ENCODE data around the gene SPEF2.
"Not testable (repeated sequence)": the region's sequence is repeated elsewhere in the genome, so short reads cannot be mapped to it uniquely, and the experiment has no call there.

The SPEF2 gene

GRCh38 chr5:35819668-35820067, 202.0 kb downstream of the SPEF2 start:
- DNase-seq (ENCODE audit: low read depth) = no peak

DNA sequence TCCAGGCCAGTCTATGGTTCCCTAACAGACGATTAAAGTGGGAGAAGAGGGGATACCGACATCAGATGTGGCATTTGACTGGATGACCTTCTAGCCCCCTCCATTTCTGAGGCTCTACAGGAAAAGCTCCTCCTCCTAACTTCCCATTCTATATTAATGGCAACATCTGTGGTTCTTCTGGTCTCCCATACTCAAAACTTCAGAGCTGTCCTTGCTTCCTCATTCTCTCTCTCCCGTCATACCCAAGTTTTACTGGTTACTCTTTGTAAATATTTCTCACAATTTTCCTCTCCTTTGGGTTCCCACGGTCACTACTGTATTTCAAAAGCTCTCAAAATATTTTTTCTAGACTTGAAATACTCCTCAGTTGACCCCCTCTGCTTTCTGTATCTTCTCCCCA, 203.1 kb downstream of the SPEF2 start:
- DNase-seq (ENCODE audit: low read depth) = no peak

- DNase-seq (ENCODE audit: low read depth) = no peak
These were observed 203.8 kb downstream of the SPEF2 start for GRCh38 chr5:35821513-35821912.

DNA sequence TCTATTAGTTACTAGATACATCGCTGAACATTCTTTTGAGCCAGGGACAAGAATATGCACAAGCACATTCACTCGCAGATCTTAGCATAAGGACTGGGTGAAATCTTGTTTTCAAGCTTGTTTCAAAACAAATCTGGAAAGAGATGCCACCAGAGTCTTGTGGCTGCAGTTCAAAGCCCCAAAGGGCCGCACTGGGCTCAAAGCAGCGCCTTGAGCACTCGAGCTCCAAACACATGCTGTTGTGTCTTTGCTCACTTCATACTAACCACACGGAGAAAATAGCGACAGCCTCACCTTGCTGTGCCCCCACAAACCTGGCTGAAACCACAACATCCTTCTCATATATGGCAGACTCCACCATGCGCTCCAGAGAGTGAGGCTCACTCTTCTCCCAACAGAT, 204.8 kb downstream of the SPEF2 start:
- DNase-seq (ENCODE audit: low read depth) = no peak

DNA sequence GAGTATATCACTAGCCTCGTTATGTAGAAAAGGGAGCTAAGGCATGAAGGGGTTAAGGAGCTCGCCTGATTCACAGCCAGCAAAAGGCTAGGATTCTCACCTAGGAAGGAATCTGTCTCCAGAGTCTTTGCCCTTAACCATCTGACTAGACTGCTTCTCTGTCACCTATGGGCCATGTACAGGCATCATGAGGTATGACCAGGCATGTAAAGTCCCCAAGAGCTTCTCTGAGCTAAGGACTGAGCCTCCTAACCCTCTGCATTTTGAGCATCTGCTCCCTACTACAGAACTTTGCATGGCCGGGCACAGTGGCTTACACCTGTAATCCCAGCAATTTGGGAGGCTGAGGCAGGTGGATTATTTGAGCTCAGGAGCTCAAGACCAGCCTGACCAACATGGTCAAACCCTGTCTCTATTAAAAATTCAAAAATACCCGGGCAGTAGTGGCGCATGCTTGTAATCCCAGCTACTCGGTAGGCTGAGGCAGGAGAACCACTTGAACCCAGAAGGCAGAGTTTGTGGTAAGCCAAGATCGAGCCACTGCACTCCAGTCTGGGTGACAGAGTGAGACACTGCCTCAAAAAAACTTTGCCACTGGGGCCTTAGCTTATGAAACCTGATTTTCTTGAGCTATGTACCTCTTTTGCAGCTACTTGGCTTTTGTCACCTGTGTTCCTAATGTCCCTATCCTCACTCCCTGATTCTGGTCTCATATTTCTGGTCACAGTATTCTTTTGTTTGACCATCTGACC, 205.9 kb downstream of the SPEF2 start:
- DNase-seq (ENCODE audit: low read depth) = no peak

DNA sequence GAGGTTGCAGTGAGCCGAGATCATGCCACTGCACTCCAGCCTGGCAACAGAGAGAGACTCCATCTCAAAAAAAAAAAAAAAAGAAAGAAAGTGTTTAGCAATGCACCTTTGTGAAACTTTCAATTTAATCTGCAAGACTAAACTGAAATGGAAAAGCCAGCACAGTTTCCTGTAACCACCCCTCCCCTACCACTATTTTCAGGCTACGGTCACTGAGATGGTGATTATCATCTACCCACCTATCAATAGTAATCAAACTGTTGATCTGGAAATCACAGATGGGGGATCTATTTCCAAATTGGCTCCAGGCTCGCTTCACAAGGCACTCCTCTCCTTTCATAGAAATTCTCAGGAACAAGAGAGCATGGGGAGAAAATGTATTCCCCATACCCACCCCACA, 208.4 kb downstream of the SPEF2 start:
- no peak for DNase-seq (ENCODE audit: low read depth)

- no peak for DNase-seq (ENCODE audit: low read depth)
These were observed 208.9 kb downstream of the SPEF2 start for GRCh38 chr5:35826554-35826953.

GRCh38 chr5:35828082-35828598, 210.5 kb downstream of the SPEF2 start:
- no peak for DNase-seq (ENCODE audit: low read depth)

GRCh38 chr5:35830587-35830986, 212.9 kb downstream of the SPEF2 start:
- DNase-seq (ENCODE audit: low read depth) = no peak

DNA sequence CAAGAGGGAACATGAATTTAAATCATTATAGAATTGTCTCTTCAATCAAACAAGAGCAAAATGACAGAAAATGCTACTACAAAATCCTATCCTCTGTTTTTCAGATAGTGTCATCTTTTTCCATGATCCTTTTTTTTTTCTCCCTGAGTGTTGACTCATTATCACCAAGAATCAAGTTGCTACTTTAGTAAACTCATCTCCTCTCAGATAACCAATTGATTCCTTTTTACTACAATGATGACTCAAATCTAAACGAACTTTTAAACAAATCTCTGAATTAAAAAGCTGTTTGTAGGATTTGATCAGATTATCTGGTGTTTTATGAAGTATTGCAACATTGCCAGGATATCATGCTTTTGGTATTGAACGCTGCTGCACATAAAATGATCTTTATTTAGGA, 215.1 kb downstream of the SPEF2 start:
- no peak for DNase-seq (ENCODE audit: low read depth)

GRCh38 chr5:35833224-35833623, 215.6 kb downstream of the SPEF2 start:
- DNase-seq (ENCODE audit: low read depth) = no peak

GRCh38 chr5:35835796-35836742, 218.4 kb downstream of the SPEF2 start:
- DNase-seq (ENCODE audit: low read depth) = no peak

GRCh38 chr5:35838370-35839042, 220.8 kb downstream of the SPEF2 start:
- no peak for DNase-seq (ENCODE audit: low read depth)

- no peak for DNase-seq (ENCODE audit: low read depth)
These were observed 225.2 kb downstream of the SPEF2 start for GRCh38 chr5:35842856-35843255.

GRCh38 chr5:35845508-35845907, 227.8 kb downstream of the SPEF2 start:
- DNase-seq (ENCODE audit: low read depth) = not testable (repeated sequence)

GRCh38 chr5:35847491-35847890, 229.8 kb downstream of the SPEF2 start:
- no peak for DNase-seq (ENCODE audit: low read depth)

GRCh38 chr5:35847961-35848360, 230.3 kb downstream of the SPEF2 start:
- no peak for DNase-seq (ENCODE audit: low read depth)

GRCh38 chr5:35849860-35850259, 232.2 kb downstream of the SPEF2 start:
- DNase-seq (ENCODE audit: low read depth) = no peak

GRCh38 chr5:35850967-35851680, 233.5 kb downstream of the SPEF2 start:
- no peak for DNase-seq (ENCODE audit: low read depth)

GRCh38 chr5:35852084-35852734, 234.5 kb downstream of the SPEF2 start:
- peak; percentile 9 for DNase-seq (ENCODE audit: low read depth)

DNA sequence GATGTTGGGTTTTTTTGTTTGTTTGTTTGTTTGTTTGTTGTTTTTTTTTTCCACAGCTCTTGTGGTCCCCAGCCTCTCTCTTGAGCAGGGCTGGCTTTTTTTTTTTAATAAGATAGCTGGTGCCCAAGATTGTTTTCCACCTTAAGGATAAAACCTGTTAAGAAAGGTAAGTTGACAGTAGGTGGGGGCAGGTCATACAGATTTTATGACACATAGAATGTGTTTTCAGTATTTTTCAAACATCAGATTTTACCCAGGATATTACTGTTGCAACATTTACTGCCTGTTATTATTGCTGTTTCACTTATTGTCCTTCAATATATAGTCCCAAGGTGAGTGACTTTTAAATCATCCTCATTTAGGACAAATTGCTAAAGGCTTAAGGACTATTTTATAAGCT, 235.1 kb downstream of the SPEF2 start:
- DNase-seq (ENCODE audit: low read depth) = no peak
